HG02885 (cell line): Measurements from ENCODE around the gene PCDHGB7.
"Not testable (repeated sequence)": the region's sequence is repeated elsewhere in the genome, so short reads cannot be mapped to it uniquely, and the experiment has no call there.

Experiments
- ATAC-seq: cut with Tn5 transposase; IDR thresholded peaks from one replicate; pipeline ENCODE4 v1.9.1; 2021; ENCODE audit warnings: mild to moderate bottlenecking; ENCODE audit not compliant: unreplicated experiment, poor library complexity

The PCDHGB7 gene

DNA sequence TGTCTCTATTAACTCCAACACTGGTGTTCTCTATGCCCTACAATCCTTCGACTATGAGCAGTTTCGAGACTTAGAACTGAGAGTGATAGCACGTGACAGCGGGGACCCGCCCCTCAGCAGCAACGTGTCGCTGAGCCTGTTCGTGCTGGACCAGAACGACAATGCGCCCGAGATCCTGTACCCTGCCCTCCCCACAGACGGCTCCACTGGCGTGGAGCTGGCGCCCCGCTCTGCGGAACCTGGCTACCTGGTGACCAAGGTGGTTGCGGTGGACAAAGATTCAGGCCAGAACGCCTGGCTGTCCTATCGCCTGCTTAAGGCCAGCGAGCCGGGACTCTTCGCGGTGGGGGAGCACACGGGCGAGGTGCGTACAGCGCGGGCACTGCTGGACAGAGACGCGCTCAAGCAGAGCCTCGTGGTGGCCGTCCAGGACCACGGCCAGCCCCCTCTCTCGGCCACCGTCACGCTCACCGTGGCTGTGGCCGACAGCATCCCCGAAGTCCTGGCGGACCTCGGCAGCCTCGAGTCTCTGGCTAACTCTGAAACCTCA, 5.3 kb downstream of the PCDHGB7 start:
- ATAC-seq = no peak

DNA sequence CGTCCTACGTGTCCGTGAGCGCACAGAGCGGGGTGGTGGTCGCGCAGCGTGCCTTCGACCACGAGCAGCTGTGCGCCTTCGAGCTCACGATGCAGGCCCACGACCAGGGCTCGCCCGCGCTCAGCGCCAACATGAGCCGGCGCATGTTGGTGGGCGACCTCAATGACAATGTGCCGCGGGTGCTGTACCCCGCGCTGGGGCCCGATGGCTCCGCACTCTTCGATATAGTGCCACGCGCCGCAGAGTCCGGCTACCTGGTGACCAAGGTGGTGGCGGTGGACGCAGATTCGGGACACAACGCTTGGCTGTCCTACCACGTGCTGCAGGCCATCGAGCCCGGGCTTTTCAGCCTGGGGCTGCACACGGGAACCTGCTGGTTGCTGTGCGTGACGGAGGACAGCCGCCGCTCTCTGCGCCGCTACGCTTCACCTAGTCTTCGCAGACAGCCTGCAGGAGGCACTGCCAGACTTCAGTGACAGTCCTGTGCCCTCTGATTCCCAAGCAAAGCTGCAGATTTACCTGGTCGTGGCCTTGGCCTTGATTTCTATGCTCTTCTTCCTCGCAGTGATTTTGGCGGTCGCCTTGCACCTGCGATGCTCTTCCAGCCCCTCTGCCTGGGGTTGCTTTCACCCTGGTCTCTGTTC, 10.4 kb downstream of the PCDHGB7 start:
- ATAC-seq = no peak

DNA sequence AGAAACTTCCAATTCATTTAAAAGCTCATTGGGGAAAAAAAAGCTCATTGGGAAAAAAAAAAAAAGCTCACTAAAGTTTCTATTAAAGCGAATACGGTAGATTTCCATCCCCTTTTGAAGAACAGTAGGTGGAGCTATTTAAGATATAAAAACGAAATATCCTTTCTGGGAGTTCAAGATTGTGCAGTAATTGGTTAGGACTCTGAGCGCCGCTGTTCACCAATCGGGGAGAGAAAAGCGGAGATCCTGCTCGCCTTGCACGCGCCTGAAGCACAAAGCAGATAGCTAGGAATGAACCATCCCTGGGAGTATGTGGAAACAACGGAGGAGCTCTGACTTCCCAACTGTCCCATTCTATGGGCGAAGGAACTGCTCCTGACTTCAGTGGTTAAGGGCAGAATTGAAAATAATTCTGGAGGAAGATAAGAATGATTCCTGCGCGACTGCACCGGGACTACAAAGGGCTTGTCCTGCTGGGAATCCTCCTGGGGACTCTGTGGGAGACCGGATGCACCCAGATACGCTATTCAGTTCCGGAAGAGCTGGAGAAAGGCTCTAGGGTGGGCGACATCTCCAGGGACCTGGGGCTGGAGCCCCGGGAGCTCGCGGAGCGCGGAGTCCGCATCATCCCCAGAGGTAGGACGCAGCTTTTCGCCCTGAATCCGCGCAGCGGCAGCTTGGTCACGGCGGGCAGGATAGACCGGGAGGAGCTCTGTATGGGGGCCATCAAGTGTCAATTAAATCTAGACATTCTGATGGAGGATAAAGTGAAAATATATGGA, 13.0 kb downstream of the PCDHGB7 start, which contains the start of gene PCDHGA12:
Gene PCDHGA12 (plus strand): TSS at position 176 of the 782 bp plus-strand sequence. CDS start 253 bp downstream, at position 429.
- peak; percentile 87 for ATAC-seq

DNA sequence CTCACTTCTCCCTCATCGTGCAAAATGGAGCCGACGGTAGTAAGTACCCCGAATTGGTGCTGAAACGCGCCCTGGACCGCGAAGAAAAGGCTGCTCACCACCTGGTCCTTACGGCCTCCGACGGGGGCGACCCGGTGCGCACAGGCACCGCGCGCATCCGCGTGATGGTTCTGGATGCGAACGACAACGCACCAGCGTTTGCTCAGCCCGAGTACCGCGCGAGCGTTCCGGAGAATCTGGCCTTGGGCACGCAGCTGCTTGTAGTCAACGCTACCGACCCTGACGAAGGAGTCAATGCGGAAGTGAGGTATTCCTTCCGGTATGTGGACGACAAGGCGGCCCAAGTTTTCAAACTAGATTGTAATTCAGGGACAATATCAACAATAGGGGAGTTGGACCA, 13.8 kb downstream of the PCDHGB7 start:
- ATAC-seq = peak; percentile 51

DNA sequence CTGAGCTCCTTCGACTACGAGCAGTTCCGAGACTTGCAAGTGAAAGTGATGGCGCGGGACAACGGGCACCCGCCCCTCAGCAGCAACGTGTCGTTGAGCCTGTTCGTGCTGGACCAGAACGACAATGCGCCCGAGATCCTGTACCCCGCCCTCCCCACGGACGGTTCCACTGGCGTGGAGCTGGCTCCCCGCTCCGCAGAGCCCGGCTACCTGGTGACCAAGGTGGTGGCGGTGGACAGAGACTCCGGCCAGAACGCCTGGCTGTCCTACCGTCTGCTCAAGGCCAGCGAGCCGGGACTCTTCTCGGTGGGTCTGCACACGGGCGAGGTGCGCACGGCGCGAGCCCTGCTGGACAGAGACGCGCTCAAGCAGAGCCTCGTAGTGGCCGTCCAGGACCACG, 14.8 kb downstream of the PCDHGB7 start:
- ATAC-seq = not testable (repeated sequence)

DNA sequence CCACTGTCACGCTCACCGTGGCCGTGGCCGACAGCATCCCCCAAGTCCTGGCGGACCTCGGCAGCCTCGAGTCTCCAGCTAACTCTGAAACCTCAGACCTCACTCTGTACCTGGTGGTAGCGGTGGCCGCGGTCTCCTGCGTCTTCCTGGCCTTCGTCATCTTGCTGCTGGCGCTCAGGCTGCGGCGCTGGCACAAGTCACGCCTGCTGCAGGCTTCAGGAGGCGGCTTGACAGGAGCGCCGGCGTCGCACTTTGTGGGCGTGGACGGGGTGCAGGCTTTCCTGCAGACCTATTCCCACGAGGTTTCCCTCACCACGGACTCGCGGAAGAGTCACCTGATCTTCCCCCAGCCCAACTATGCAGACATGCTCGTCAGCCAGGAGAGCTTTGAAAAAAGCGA, 15.2 kb downstream of the PCDHGB7 start:
- ATAC-seq = not testable (repeated sequence)

DNA sequence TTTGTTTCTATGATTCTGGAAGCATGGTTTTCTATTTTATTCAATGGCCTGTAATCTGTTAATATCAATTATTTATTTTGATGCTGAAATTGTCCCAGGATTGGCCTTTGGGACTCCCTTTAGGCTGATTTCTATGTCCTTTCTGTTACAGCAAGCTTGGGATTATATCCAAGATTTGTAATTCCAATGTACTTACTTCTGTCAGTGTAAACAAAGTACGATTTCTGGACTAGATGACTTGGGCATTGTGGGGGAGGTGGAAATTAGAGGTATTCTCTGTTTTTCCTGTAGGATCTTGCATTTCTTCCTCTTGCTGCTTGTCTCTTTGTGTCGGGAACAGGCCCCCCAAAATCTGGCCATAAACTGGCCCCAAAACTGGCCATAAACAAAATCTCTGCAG, 16.5 kb downstream of the PCDHGB7 start:
- no peak for ATAC-seq

DNA sequence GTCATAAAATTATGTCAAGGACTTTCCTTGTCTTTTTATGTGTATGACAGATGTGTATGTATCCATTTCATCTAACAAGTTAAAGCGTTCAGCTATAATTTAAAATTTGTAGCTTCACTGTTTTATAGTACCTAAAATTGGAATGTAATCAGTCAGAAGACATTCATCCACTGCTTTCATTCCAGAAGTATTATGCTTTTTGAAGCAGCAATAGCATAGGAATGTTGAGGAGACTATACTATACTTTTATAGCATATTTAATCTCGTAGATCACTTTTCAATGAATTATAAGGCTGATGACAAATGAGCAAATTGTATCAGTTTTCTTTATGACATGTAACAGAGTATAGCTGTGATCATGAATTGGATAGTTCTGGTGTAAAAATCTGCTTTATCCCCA, 19.7 kb downstream of the PCDHGB7 start:
- no peak for ATAC-seq

DNA sequence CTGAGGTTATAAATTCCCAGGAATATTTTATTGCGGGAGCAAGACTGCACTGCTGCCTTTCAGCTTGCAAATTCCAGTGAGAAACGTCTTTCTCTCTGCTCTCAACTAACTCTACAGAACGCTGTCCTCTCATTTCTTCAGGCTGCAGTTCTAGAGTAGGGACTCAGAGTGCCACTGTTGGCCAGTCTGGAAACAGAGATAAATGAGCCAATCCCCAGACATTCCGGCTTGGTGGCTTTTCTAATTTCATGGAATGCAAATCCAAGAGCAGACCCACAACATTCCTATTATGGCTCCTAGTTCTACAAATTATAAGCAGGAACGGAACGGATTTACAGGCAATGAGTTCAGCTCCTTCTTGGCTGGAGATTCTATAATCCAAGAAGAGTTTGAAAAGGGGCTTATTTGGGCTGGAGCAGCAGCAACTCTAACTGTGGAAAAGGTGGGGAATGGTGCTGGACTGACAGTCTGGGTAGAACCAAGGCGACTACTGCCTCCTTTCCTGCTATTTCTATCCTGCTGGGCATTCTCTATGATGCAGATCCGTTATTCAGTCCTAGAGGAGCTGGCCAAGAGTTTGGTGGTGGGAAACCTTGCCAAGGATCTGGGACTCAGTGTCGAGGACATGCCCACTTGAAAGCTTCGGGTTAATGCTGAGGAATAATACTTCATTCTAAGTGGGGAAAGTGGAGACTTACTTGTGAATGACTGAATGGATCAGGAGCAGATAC, 22.1 kb downstream of the PCDHGB7 start:
- no peak for ATAC-seq

DNA sequence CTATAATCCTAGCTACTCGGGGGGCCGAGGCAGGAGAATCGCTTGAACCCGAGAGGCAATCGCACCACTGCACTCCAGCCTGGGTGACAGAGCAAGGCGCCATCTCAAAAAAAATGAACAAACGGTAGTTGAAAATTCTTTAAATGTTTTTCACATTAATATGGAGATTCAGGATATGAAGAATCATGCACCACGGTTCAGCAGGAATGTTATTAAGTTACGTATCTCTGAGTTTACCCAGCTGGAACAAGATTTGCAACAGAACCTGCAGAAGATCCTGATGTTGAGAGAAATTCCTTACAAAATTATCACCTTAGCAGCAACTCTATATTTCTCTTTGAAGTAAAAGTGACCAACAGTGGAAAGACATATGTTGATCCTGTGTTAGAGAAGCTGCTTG, 22.9 kb downstream of the PCDHGB7 start:
- ATAC-seq = no peak

DNA sequence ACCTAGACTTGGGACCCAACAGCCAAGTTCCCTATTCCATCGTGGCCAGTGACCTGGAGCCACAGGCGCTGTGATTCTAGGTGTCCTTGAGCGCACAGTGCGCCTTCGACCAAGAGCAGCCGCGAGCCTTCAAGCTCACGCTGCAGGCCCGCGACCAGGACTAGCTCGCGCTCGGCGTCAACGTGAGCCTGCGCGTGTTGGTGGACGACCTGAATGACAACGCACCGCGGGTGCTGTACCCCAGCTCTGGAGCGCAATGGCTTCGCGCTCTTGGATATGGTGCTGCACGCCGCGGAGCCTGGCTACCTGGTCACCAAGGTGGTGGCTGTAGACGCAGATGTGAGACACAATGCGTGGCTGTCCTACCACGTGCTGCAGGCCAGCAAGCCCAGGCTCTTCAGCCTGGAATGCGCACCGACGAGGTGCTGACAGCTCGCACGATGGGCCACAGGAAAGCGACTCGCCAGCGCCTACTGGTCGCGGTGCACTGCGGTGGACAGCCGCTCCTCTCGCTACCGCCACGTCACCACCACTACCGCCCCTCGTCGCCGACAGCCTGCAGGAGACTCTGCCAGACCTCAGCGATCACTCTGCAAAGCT, 24.2 kb downstream of the PCDHGB7 start:
- no peak for ATAC-seq

DNA sequence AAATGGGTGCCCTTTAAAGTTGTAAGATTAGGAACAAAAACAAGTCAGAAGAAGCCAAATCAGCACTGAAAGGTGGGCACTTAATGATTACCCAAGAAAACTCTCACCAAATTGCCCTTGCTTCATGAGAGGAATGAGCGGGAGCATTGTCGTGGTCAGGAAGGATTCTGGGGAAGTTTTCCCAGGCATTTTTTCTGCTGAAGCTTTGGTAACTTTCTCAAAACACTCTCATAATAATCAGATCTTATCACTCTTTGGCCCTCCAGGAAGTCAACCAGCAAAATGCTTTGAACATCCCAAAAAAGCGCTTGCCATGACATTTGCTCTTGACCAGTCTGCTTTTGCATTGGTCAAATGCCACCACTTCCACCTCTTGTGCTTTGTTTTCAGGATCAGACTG, 47.9 kb downstream of the PCDHGB7 start:
- ATAC-seq = no peak
